ENCODE measurements around the gene PDLIM4. TPM values are rescaled to one million over a fixed set of nuclear protein-coding genes. Genes with fewer than 3 reads are reported as not detected.

Gene PDLIM4
- total RNA-seq, 3 donors from 2014 or later = 5.1 to 59.0 (median 5.6) TPM

- TF ChIP-seq, protein P1, sequence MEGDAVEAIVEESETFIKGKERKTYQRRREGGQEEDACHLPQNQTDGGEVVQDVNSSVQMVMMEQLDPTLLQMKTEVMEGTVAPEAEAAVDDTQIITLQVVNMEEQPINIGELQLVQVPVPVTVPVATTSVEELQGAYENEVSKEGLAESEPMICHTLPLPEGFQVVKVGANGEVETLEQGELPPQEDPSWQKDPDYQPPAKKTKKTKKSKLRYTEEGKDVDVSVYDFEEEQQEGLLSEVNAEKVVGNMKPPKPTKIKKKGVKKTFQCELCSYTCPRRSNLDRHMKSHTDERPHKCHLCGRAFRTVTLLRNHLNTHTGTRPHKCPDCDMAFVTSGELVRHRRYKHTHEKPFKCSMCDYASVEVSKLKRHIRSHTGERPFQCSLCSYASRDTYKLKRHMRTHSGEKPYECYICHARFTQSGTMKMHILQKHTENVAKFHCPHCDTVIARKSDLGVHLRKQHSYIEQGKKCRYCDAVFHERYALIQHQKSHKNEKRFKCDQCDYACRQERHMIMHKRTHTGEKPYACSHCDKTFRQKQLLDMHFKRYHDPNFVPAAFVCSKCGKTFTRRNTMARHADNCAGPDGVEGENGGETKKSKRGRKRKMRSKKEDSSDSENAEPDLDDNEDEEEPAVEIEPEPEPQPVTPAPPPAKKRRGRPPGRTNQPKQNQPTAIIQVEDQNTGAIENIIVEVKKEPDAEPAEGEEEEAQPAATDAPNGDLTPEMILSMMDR (IDR thresholded peaks at IDR 0.05) = no peak
- peaks cover 6% of the 10 kb centered on the region for H3K4me1 ChIP-seq (ENCODE audit: low read depth)
- H3K4me3 ChIP-seq = no peak overlapping the region
- intact Hi-C loops (cut with DNase I, micrococcal nuclease) = no loop called here
- DNase-seq (no peak), ATAC-seq (no peak)
- no peaks in the 10 kb centered on the region for H3K36me3 ChIP-seq (ENCODE audit: low read depth)
- no peaks in the 10 kb centered on the region for H3K9me3 ChIP-seq
These were observed 2.6 kb downstream of the PDLIM4 start for GRCh38 chr5:132260051-132260450.

DNA sequence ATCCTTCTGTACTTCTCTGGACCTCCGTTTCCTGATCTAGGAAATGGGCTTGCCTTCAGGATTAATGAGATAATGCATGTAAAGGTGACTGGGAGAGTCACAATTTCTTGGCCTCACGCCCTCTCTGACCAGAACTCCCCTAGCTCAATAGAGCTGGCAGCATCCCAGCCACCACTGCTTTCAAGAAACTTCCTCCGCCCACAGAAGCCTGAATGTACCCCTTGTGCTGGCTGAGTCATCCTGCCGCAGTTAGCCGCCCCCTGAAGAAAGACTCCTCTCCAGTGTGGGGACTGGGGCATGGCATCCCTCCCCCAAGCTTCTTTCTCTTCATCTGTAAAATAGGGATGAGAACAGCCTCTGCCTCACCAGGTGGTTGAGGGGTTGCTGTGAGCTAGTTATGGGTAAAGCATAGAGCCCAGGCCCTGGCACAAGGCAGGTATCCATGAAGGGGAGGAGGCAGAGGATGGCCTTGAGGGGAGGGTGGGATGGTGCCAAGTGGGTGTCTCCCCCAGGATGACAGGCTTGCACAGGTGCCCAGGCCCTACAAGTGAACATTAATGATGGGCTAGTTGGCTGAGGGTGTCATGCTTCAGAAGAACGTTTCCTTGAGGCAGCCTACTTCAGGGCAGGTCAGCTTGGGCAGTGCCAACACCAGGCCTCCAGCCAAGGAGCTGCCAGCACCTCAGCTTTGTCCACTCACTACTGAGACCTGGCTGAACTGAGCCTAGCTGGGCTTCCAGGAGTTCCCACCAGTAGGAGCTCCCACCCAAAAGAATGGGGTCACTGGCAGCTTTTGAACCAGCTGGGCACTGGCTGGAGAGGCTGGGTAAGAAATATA lies 3.4 kb downstream of the PDLIM4 start:
- DNase-seq = peak in 1 of 3 donors; percentile 48
- Histone ChIP-seq H3K4me3 (no peak overlapping the region), H3K9me3 (no peaks in the 10 kb centered on the region), H3K36me3 (ENCODE audit: low read depth) (no peaks in the 10 kb centered on the region), H3K4me1 (ENCODE audit: low read depth) (peaks cover 12% of the 10 kb centered on the region)
- TF ChIP-seq, protein P1 (IDR thresholded peaks at IDR 0.05) = no peak
- no peak for ATAC-seq
- intact Hi-C loops (cut with DNase I, micrococcal nuclease) = no loop called here

DNA sequence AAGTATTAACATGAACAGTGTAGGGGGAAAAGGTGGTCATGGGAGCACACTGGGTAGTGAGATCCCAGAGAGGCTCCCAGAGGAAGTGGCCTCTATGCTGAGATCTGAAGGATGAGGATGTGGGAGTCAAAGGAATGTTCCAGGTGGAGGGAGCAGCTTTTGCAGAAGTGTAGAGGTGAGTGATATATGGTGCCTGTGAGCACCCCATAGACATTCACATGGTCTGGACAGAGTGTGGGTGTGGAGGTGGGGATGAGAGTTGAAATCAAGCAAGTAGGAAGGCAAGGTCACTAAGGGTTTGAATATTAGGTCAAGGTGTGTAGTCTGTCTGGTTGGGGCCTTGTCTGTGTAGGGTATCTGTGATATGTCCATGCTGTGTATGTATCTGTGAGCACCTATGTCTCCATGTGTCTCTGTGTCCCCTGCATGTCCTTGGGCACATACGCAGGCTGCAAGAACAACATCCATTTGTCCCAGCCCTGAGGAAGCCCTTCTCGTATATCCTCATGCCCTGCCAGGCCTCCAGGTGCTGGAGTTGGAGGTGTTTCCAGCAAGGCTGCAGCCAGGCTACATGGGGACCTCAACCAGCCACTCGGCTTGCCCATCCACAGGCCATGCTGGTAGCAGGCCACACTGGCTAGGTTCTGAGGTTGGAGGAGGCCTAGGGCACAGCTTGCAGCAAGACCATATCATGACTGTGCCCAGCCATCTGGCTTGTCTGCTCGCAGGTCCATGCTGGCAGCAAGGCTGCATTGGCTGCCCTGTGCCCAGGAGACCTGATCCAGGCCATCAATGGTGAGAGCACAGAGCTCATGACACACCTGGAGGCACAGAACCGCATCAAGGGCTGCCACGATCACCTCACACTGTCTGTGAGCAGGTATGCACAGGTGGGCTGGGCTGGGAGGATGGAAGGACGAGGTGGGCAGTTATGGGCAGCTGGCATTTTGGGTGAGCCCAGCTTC lies 4.7 kb downstream of the PDLIM4 start:
- DNase-seq (peak in 1 of 3 donors; percentile 1), ATAC-seq (no peak)
- intact Hi-C loops (cut with DNase I, micrococcal nuclease) = no loop called here
- Histone ChIP-seq H3K9me3 (no peaks in the 10 kb centered on the region), H3K4me1 (ENCODE audit: low read depth) (peaks cover 18% of the 10 kb centered on the region), H3K36me3 (ENCODE audit: low read depth) (no peaks in the 10 kb centered on the region), H3K4me3 (no peak overlapping the region)
- TF ChIP-seq, protein P1 (IDR thresholded peaks at IDR 0.05) = no peak

DNA sequence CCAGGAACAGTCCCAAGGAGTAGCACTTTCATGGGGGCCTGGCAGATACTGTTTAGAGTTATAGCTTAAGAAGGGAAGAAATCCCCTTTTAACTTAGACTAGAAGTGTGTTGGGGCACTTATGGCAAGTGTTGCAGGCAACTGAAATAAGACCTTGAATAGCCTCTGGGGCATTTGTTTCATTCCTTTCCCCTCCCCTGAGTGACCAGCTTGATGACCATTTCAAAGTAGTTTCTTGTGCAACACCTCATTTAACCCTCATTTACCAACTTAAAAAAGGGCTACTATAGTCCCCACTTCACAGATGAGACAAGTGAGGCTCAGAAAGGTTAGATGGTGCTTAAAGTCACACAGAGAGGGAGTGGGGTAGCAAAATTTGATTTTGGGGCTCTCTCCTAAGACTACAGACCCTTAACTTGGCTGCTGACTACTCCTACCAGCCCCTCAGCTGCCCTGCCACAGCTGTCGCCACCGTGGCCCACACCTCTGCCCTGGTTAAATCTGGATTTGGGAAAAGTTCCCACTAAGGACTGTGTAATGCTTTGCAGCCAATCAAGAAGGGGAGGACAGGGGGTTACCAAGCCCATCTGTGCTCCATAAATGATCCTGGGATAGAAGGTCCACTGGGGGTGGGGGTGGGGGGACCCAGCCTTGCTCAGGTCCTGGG lies 5.5 kb downstream of the PDLIM4 start:
- DNase-seq = no peak
- Histone ChIP-seq H3K4me3 (no peak overlapping the region), H3K9me3 (no peaks in the 10 kb centered on the region), H3K4me1 (ENCODE audit: low read depth) (peaks cover 15% of the 10 kb centered on the region), H3K36me3 (ENCODE audit: low read depth) (no peaks in the 10 kb centered on the region)
- no peak for ATAC-seq
- intact Hi-C loops (cut with DNase I, micrococcal nuclease) = no loop called here
- TF ChIP-seq, protein P1 (IDR thresholded peaks at IDR 0.05) = no peak

DNA sequence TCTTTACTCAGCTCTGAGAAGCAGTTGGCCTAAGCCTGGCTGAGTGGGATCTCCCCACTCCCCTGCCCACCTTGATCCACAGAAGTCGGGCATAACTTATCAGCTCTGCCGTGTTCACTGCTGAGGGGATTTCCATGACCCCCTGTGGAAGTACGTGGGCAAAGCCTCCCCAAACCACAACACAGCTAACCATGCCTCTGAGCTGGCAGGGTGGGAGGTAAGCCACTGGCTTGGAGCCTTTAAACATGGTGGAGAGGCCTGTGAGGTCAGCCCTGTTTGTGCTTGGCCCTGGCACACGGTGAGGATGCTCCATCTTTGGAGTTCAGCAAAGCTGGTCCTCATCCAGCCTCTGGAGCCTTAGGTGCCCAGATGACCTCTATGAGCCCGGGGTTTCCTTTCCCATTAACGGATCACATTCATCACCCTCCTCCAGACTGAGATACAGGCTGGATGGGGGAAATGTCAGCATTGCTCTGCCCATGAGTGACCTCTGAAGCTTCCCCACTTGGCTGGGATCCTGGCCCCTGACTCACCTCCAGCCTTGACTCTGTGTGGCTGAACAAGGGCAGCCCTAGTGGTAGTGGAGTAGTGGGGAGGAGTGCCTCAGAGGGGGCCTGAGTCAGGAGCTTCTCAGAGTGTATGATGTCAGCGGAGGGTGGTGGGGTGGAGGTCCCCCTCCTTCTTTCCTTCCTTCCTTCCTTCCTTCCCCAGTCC lies 6.2 kb downstream of the PDLIM4 start:
- DNase-seq (peak in 1 of 3 donors; percentile 5), ATAC-seq (no peak)
- Histone ChIP-seq H3K36me3 (ENCODE audit: low read depth) (no peaks in the 10 kb centered on the region), H3K4me3 (no peak overlapping the region), H3K4me1 (ENCODE audit: low read depth) (peaks cover 15% of the 10 kb centered on the region), H3K9me3 (no peaks in the 10 kb centered on the region)
- TF ChIP-seq, protein P1 (IDR thresholded peaks at IDR 0.05) = no peak
- intact Hi-C loops (cut with DNase I, micrococcal nuclease) = no loop called here

All from mucosa of descending colon (tissue), 3 donors.